ENCODE data around the gene KLRC3. TPM values are rescaled to one million over a fixed set of nuclear protein-coding genes. Genes with fewer than 3 reads are reported as not detected.

KLRC3 gene
- total and polyA plus RNA-seq, 10 of the 15 experiments (the other 5 are each of a cell fraction or from before 2014, with no cell fraction given) = 0.09 to 0.22 (median 0.09) TPM; not detected in 7

- no peak for ATAC-seq
- no peak overlapping the region for H3K9ac ChIP-seq (ENCODE audit: control insufficient read depth, insufficient read depth, low read length)
- H3K27me3 ChIP-seq (replicated peaks in 1 of 2; ENCODE audit: control insufficient read depth in 2 of 2, insufficient read depth in 2 of 2, low read length in 1 of 2) = no peaks in the 10 kb centered on the region
- 63% methylated on average over 3 of the region's 3 CpGs for WGBS (ENCODE audit: insufficient coverage, insufficient replicate concordance, low lambda C conversion rate, missing lambda C conversion rate)
- H2AFZ ChIP-seq (ENCODE audit: control insufficient read depth, low read depth, low read length) = no peak overlapping the region
- H3K27ac ChIP-seq (ENCODE audit: control insufficient read depth, insufficient read depth) = no peak overlapping the region
- ChIA-PET POLR2A (no interaction called here), RAD21 (ENCODE audit: unreplicated experiment) (no interaction called here), CTCF (no interaction called here), SMC1A (ENCODE audit: uncharacterized antibody, unreplicated experiment) (no interaction called here)
- no peaks in the 10 kb centered on the region for H3K79me2 ChIP-seq (ENCODE audit: control insufficient read depth, insufficient read depth, low read length)
- no peaks in the 10 kb centered on the region for H3K36me3 ChIP-seq (ENCODE audit: control insufficient read depth in 2 of 2, insufficient read depth in 2 of 2, low read length in 1 of 2)
- DNase-seq (ENCODE audit: low read depth, low spot score) = no peak
- H3K4me2 ChIP-seq (ENCODE audit: control insufficient read depth, insufficient read depth) = no peak overlapping the region
- BruUV-seq (replicated peaks) = no TSS peak
- FAIRE-seq = no peak
- H4K20me1 ChIP-seq (ENCODE audit: control insufficient read depth, insufficient read depth) = no peaks in the 10 kb centered on the region
- H3K4me3 ChIP-seq = no peak overlapping the region
- H3K9me3 ChIP-seq (replicated peaks; ENCODE audit: control insufficient read depth, insufficient read depth, low read length) = peaks cover 15% of the 10 kb centered on the region
- H3K4me1 ChIP-seq (ENCODE audit: control insufficient read depth, insufficient read depth, low read length) = no peaks in the 10 kb centered on the region
- intact Hi-C loops (cut with micrococcal nuclease; ENCODE audit: unreplicated experiment) (no loop called here), in situ Hi-C loops (cut with MboI) (no loop called here)
- no peak for TF ChIP-seq CBX3 (IDR thresholded peaks at IDR 0.05; ENCODE audit: borderline replicate concordance, low read depth)
- TF ChIP-seq ASH2L (IDR thresholded peaks at IDR 0.05; ENCODE audit: borderline replicate concordance, low read depth) = no peak
- no peak for TF ChIP-seq JUNB (IDR thresholded peaks at IDR 0.05)
- TF ChIP-seq MEF2A (IDR thresholded peaks at IDR 0.05; ENCODE audit: insufficient read depth, low read depth, low read length) = no peak
- no peak for TF ChIP-seq ZNF592 (IDR thresholded peaks at IDR 0.05)
- no peak for TF ChIP-seq NBN (IDR thresholded peaks at IDR 0.05)
- no peak for TF ChIP-seq NR2C1 (IDR thresholded peaks at IDR 0.05)
- TF ChIP-seq ATF2 (IDR thresholded peaks at IDR 0.05; ENCODE audit: low read length) = no peak
- no peak for TF ChIP-seq CUX1 (IDR thresholded peaks at IDR 0.05; ENCODE audit: insufficient replicate concordance, low read depth, low read length)
- no peak for TF ChIP-seq NRF1 (conservative IDR thresholded peaks at IDR 0.05; ENCODE audit: low read depth, low read length)
- TF ChIP-seq PKNOX1 (IDR thresholded peaks at IDR 0.05) = no peak
Observed at GRCh38 chr12:10457760-10458159, 37.4 kb upstream of the KLRC3 start.
